HEK293 (cell line): ENCODE data around the gene TBX1.

Experiments
- CTCF ChIA-PET: fragments of 350-600 bp; formaldehyde crosslinking; extraction: SDS; loops from one replicate; lab custom pipeline; 2021; ENCODE audit warnings: antibody characterized with exemption; lab: Yijun Ruan, JAX
- POLR2A ChIA-PET: fragments of 300-600 bp; formaldehyde crosslinking; extraction: SDS; loops from one replicate; lab custom pipeline; 2020; ENCODE audit warnings: antibody characterized with exemption, inconsistent platforms; lab: Yijun Ruan, JAX
- H3K27ac ChIP-seq: fragments of 200-500 bp; sonication (Bioruptor generic); 2 replicates; pipeline ENCODE4 v1.5.1; 2014; ENCODE audit warnings: low read depth, low read length, control low read depth, inconsistent platforms; ENCODE audit errors: extremely low read depth
- H3K36me3 ChIP-seq, 2 experiments: fragments of 200-500 bp in 1 of 2; sonication (Bioruptor generic) in 1 of 2; 1 replicate in 1 of 2; 2 replicates in 1 of 2; pipeline ENCODE4 v1.5.1; 2014 to 2017; ENCODE audit warnings: inconsistent platforms in 2 of 2, low read length in 2 of 2; ENCODE audit not compliant: control insufficient read depth in 2 of 2, insufficient read depth in 1 of 2
- H3K4me1 ChIP-seq: fragments of 200-500 bp; sonication (Bioruptor generic); 2 replicates; pipeline ENCODE4 v1.5.1; 2014; ENCODE audit warnings: mild to moderate bottlenecking, low read length, inconsistent platforms; ENCODE audit not compliant: control insufficient read depth, insufficient read depth
- H3K4me3 ChIP-seq: 2 replicates; pipeline ENCODE4 v1.5.1; 2011; ENCODE audit warnings: low read depth, mild to moderate bottlenecking, control low read depth, low read length, moderate library complexity
- H3K9me3 ChIP-seq: fragments of 200-500 bp; sonication (Bioruptor generic); 2 replicates; pipeline ENCODE4 v1.5.1; 2014; ENCODE audit warnings: low read depth, low read length, inconsistent platforms; ENCODE audit not compliant: control insufficient read depth, insufficient read depth
- GLIS1 ChIP-seq: fragments of 450-650 bp; formaldehyde crosslinking; IDR thresholded peaks from 2 replicates; pipeline ENCODE4 v1.5.1; 2016; ENCODE audit warnings: missing biosample characterization, missing genetic modification characterization
- HOXA7 ChIP-seq: sonication (generic); formaldehyde crosslinking; IDR thresholded peaks from 2 replicates; pipeline ENCODE4 v1.8.1; 2022; ENCODE audit warnings: missing genetic modification reagents, borderline replicate concordance
- KLF10 ChIP-seq: fragments of 450-650 bp; IDR thresholded peaks from 2 replicates; pipeline ENCODE4 v1.5.1; 2018; ENCODE audit warnings: missing biosample characterization, mild to moderate bottlenecking, missing genetic modification characterization
- KLF7 ChIP-seq: fragments of 450-650 bp; formaldehyde crosslinking; IDR thresholded peaks from 2 replicates; pipeline ENCODE4 v1.5.1; 2016; ENCODE audit warnings: missing biosample characterization, missing genetic modification characterization, borderline replicate concordance
- KLF9 ChIP-seq: fragments of 450-650 bp; formaldehyde crosslinking; IDR thresholded peaks from 2 replicates; pipeline ENCODE4 v1.5.1; 2016; ENCODE audit warnings: missing biosample characterization, missing genetic modification characterization, low read depth
- TCF7L2 ChIP-seq: IDR thresholded peaks from 2 replicates; pipeline ENCODE4 v1.6.1; 2011; ENCODE audit warnings: low read depth, mild to moderate bottlenecking, inconsistent platforms, low read length, moderate library complexity, borderline replicate concordance
- ZIC2 ChIP-seq: fragments of 450-650 bp; formaldehyde crosslinking; IDR thresholded peaks from 2 replicates; pipeline ENCODE4 v1.5.1; 2016; ENCODE audit warnings: missing biosample characterization, missing genetic modification characterization
- ZNF114 ChIP-seq: fragments of 450-650 bp; formaldehyde crosslinking; IDR thresholded peaks from 2 replicates; pipeline ENCODE4 v1.5.0; 2017; ENCODE audit warnings: missing biosample characterization, missing genetic modification characterization
- ZNF140 ChIP-seq: fragments of 450-650 bp; formaldehyde crosslinking; IDR thresholded peaks from 2 replicates; pipeline ENCODE4 v1.5.1; 2016; ENCODE audit warnings: missing biosample characterization, missing genetic modification characterization
- ZNF202 ChIP-seq: fragments of 450-650 bp; formaldehyde crosslinking; IDR thresholded peaks from 2 replicates; pipeline ENCODE4 v1.5.1; 2016; ENCODE audit warnings: missing biosample characterization, missing genetic modification characterization, borderline replicate concordance
- ZNF214 ChIP-seq: fragments of 450-650 bp; formaldehyde crosslinking; IDR thresholded peaks from 2 replicates; pipeline ENCODE4 v1.5.1; 2017; ENCODE audit warnings: missing biosample characterization, mild to moderate bottlenecking, missing genetic modification characterization, borderline replicate concordance
- ZNF24 ChIP-seq: fragments of 450-650 bp; formaldehyde crosslinking; IDR thresholded peaks from 2 replicates; pipeline ENCODE4 v1.5.1; 2016; ENCODE audit warnings: missing biosample characterization, missing genetic modification characterization
- ZNF341 ChIP-seq: fragments of 450-650 bp; formaldehyde crosslinking; IDR thresholded peaks from 2 replicates; pipeline ENCODE4; 2016; ENCODE audit warnings: low read depth, missing biosample characterization, missing genetic modification characterization
- ZNF37A ChIP-seq: fragments of 450-650 bp; IDR thresholded peaks from 2 replicates; pipeline ENCODE4 v1.5.1; 2018; ENCODE audit warnings: missing biosample characterization, missing genetic modification characterization
- ZNF514 ChIP-seq: fragments of 450-650 bp; formaldehyde crosslinking; IDR thresholded peaks from 2 replicates; pipeline ENCODE4 v1.5.1; 2016; ENCODE audit warnings: missing biosample characterization, missing genetic modification characterization
- ZNF571 ChIP-seq: fragments of 450-650 bp; formaldehyde crosslinking; IDR thresholded peaks from 2 replicates; pipeline ENCODE4 v1.5.0; 2017; ENCODE audit warnings: missing biosample characterization, missing genetic modification characterization
- ZNF600 ChIP-seq: fragments of 450-650 bp; formaldehyde crosslinking; IDR thresholded peaks from 2 replicates; pipeline ENCODE4 v1.5.1; 2016; ENCODE audit warnings: missing biosample characterization, missing genetic modification characterization
- ZNF621 ChIP-seq: fragments of 450-650 bp; formaldehyde crosslinking; IDR thresholded peaks from 2 replicates; pipeline ENCODE4 v1.5.1; 2017; ENCODE audit warnings: missing biosample characterization, missing genetic modification characterization
- ZNF624 ChIP-seq: fragments of 450-650 bp; formaldehyde crosslinking; IDR thresholded peaks from 2 replicates; pipeline ENCODE4 v1.5.1; 2017; ENCODE audit warnings: missing biosample characterization, missing genetic modification characterization
- ZNF626 ChIP-seq: fragments of 450-650 bp; sonication (Bioruptor Pico); formaldehyde crosslinking; IDR thresholded peaks from 2 replicates; pipeline ENCODE4 v1.5.1; 2018; ENCODE audit warnings: missing biosample characterization, missing genetic modification characterization, inconsistent platforms
- ZNF791 ChIP-seq: fragments of 450-650 bp; formaldehyde crosslinking; IDR thresholded peaks from 2 replicates; pipeline ENCODE4 v1.5.1; 2016; ENCODE audit warnings: missing biosample characterization, missing genetic modification characterization
- ZNF830 ChIP-seq: fragments of 450-650 bp; IDR thresholded peaks from 2 replicates; pipeline ENCODE4 v1.5.0; 2018; ENCODE audit warnings: missing biosample characterization, missing genetic modification characterization, low read depth, mild to moderate bottlenecking, moderate library complexity
- TF ChIP-seq, protein P1 (sequence below): fragments of 450-650 bp; formaldehyde crosslinking; IDR thresholded peaks from 2 replicates; pipeline ENCODE4 v1.5.1; 2016; ENCODE audit warnings: missing biosample characterization, missing genetic modification characterization
- TF ChIP-seq, protein P2 (sequence below): fragments of 450-650 bp; formaldehyde crosslinking; IDR thresholded peaks from 2 replicates; pipeline ENCODE4 v1.5.1; 2016; ENCODE audit warnings: missing biosample characterization, missing genetic modification characterization, borderline replicate concordance
- TF ChIP-seq, protein P3 (sequence below): sonication (generic); formaldehyde crosslinking; IDR thresholded peaks from 2 replicates; pipeline ENCODE4 v1.8.1; 2022; ENCODE audit warnings: mild to moderate bottlenecking, moderate library complexity, missing genetic modification reagents

Gene TBX1

GRCh38 chr22:19810381-19811201 is 50.0 kb downstream of the TBX1 start:
- Histone ChIP-seq H3K9me3 (no peaks in the 10 kb centered on the region), H3K36me3 (peaks cover 0 to 17% of the 10 kb centered on the region in 2 experiments; a peak in 1 of 3 replicates), H3K27ac (no peak overlapping the region), H3K4me1 (peaks cover 3% of the 10 kb centered on the region), H3K4me3 (no peak overlapping the region)
- TF ChIP-seq ZNF514 (tag by site-specific recombination) (no peak), ZNF114 (no peak), ZNF621 (tag by site-specific recombination) (no peak), KLF7 (tag by site-specific recombination) (no peak), ZNF571 (tag by site-specific recombination) (no peak), TCF7L2 (no peak), ZNF37A (tag by site-specific recombination) (no peak), ZNF791 (tag by site-specific recombination) (no peak), ZNF600 (tag by site-specific recombination) (no peak), ZNF626 (tag by site-specific recombination) (no peak), ZNF24 (tag by site-specific recombination) (no peak), HOXA7 (CRISPR knock-in tag) (no peak), KLF9 (tag by site-specific recombination) (no peak), KLF10 (tag by site-specific recombination) (peak; percentile 80; the same call in 1 of the 2 replicates), ZNF341 (tag by site-specific recombination) (no peak), ZNF830 (no peak), GLIS1 (tag by site-specific recombination) (peak; percentile 24; the same call in 1 of the 2 replicates), ZNF140 (tag by site-specific recombination) (no peak), ZIC2 (tag by site-specific recombination) (peak; percentile 27; the same call in 1 of the 2 replicates), ZNF214 (tag by site-specific recombination) (no peak), ZNF202 (tag by site-specific recombination) (no peak), ZNF624 (tag by site-specific recombination) (no peak)
- TF ChIP-seq, protein P1, sequence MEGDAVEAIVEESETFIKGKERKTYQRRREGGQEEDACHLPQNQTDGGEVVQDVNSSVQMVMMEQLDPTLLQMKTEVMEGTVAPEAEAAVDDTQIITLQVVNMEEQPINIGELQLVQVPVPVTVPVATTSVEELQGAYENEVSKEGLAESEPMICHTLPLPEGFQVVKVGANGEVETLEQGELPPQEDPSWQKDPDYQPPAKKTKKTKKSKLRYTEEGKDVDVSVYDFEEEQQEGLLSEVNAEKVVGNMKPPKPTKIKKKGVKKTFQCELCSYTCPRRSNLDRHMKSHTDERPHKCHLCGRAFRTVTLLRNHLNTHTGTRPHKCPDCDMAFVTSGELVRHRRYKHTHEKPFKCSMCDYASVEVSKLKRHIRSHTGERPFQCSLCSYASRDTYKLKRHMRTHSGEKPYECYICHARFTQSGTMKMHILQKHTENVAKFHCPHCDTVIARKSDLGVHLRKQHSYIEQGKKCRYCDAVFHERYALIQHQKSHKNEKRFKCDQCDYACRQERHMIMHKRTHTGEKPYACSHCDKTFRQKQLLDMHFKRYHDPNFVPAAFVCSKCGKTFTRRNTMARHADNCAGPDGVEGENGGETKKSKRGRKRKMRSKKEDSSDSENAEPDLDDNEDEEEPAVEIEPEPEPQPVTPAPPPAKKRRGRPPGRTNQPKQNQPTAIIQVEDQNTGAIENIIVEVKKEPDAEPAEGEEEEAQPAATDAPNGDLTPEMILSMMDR (tag by site-specific recombination) = no peak
- TF ChIP-seq, protein P2, sequence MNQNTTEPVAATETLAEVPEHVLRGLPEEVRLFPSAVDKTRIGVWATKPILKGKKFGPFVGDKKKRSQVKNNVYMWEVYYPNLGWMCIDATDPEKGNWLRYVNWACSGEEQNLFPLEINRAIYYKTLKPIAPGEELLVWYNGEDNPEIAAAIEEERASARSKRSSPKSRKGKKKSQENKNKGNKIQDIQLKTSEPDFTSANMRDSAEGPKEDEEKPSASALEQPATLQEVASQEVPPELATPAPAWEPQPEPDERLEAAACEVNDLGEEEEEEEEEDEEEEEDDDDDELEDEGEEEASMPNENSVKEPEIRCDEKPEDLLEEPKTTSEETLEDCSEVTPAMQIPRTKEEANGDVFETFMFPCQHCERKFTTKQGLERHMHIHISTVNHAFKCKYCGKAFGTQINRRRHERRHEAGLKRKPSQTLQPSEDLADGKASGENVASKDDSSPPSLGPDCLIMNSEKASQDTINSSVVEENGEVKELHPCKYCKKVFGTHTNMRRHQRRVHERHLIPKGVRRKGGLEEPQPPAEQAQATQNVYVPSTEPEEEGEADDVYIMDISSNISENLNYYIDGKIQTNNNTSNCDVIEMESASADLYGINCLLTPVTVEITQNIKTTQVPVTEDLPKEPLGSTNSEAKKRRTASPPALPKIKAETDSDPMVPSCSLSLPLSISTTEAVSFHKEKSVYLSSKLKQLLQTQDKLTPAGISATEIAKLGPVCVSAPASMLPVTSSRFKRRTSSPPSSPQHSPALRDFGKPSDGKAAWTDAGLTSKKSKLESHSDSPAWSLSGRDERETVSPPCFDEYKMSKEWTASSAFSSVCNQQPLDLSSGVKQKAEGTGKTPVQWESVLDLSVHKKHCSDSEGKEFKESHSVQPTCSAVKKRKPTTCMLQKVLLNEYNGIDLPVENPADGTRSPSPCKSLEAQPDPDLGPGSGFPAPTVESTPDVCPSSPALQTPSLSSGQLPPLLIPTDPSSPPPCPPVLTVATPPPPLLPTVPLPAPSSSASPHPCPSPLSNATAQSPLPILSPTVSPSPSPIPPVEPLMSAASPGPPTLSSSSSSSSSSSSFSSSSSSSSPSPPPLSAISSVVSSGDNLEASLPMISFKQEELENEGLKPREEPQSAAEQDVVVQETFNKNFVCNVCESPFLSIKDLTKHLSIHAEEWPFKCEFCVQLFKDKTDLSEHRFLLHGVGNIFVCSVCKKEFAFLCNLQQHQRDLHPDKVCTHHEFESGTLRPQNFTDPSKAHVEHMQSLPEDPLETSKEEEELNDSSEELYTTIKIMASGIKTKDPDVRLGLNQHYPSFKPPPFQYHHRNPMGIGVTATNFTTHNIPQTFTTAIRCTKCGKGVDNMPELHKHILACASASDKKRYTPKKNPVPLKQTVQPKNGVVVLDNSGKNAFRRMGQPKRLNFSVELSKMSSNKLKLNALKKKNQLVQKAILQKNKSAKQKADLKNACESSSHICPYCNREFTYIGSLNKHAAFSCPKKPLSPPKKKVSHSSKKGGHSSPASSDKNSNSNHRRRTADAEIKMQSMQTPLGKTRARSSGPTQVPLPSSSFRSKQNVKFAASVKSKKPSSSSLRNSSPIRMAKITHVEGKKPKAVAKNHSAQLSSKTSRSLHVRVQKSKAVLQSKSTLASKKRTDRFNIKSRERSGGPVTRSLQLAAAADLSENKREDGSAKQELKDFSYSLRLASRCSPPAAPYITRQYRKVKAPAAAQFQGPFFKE = no peak
- TF ChIP-seq, protein P3, sequence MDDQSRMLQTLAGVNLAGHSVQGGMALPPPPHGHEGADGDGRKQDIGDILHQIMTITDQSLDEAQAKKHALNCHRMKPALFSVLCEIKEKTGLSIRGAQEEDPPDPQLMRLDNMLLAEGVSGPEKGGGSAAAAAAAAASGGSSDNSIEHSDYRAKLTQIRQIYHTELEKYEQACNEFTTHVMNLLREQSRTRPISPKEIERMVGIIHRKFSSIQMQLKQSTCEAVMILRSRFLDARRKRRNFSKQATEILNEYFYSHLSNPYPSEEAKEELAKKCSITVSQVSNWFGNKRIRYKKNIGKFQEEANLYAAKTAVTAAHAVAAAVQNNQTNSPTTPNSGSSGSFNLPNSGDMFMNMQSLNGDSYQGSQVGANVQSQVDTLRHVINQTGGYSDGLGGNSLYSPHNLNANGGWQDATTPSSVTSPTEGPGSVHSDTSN = no peak
- POLR2A ChIA-PET = no interaction called here
- CTCF ChIA-PET = interaction anchor here (2.1 kb wide), 1 partner anchor 80 kb away, joined by 7 read pairs; no protein-coding TSS in a partner anchor
